Endodermal cell (in vitro differentiated cells): ENCODE data around the gene CRYBA4. TPM values are rescaled to one million over a fixed set of nuclear protein-coding genes. Genes with fewer than 3 reads are reported as not detected.

Experiments
- DNase-seq: peaks from one replicate; pipeline ENCODE4 v3.0.0-alpha.2; 2017
- H3K27ac ChIP-seq: 2 replicates; pipeline ENCODE4 v1.5.1; 2013; ENCODE audit warnings: mild to moderate bottlenecking, low read depth, low read length, moderate library complexity
- H3K27me3 ChIP-seq: 2 replicates; pipeline ENCODE4 v1.6.1; 2013; ENCODE audit warnings: mild to moderate bottlenecking, low read length, moderate library complexity; ENCODE audit not compliant: insufficient read depth, control insufficient read depth, poor library complexity, severe bottlenecking
- H3K36me3 ChIP-seq: 2 replicates; pipeline ENCODE4 v1.7.0; 2013; ENCODE audit warnings: mild to moderate bottlenecking, low read length, moderate library complexity; ENCODE audit not compliant: control insufficient read depth, insufficient read depth
- H3K4me1 ChIP-seq: one replicate; pipeline ENCODE4 v1.7.0; 2013; ENCODE audit warnings: low read length; ENCODE audit not compliant: control insufficient read depth, insufficient read depth
- H3K4me3 ChIP-seq: 2 replicates; pipeline ENCODE4 v1.5.1; 2013; ENCODE audit warnings: mild to moderate bottlenecking, low read length, moderate library complexity
- H3K9ac ChIP-seq: 2 replicates; pipeline ENCODE4 v1.6.1; 2013; ENCODE audit warnings: mild to moderate bottlenecking, low read length, moderate library complexity; ENCODE audit not compliant: poor library complexity, severe bottlenecking; ENCODE audit errors: extremely low read depth
- H3K9me3 ChIP-seq: 2 replicates; pipeline ENCODE4 v1.6.1; 2013; ENCODE audit warnings: mild to moderate bottlenecking, low read length, moderate library complexity; ENCODE audit not compliant: control insufficient read depth
- H3K27ac Mint-ChIP-seq: 2 replicates; pipeline ENCODE4 v1.8.0; 2020; ENCODE audit warnings: mixed read lengths
- H3K27me3 Mint-ChIP-seq: 2 replicates; pipeline ENCODE4 v1.8.0; 2021; ENCODE audit warnings: mild to moderate bottlenecking, mixed read lengths; ENCODE audit not compliant: insufficient read depth
- H3K36me3 Mint-ChIP-seq: 2 replicates; pipeline ENCODE4 v1.8.0; 2020; ENCODE audit warnings: low read depth, mixed read lengths
- H3K4me1 Mint-ChIP-seq: 2 replicates; pipeline ENCODE4 v1.8.0; 2020; ENCODE audit warnings: mixed read lengths
- H3K4me3 Mint-ChIP-seq: 2 replicates; pipeline ENCODE4 v1.8.0; 2020; ENCODE audit warnings: mild to moderate bottlenecking, moderate library complexity, mixed read lengths
- H3K9me3 Mint-ChIP-seq: 2 replicates; pipeline ENCODE4 v1.8.0; 2020; ENCODE audit warnings: mild to moderate bottlenecking, mixed read lengths
- WGBS, 2 experiments: methylation state at CpG; one replicate each; pipeline versions ENCODE4 v1.1.5 to v1.1.7; 2013; ENCODE audit warnings: missing lambda C conversion rate in 2 of 2, mixed read lengths in 1 of 2; ENCODE audit not compliant: insufficient coverage in 1 of 2, insufficient read length in 1 of 2; 5-methylcytosine and 5-hydroxymethylcytosine counted together
- total RNA-seq, 2 donors: library from RNA; stranded (reverse); fragmentation: NEBNext Ultra II Directional in 1 of 2; extraction: Animal tissue kit (Norgen Biotek cat#: 25700) in 1 of 2; gene quantifications; 2 replicates in 1 of 2; 3 replicates in 1 of 2; pipeline ENCODE4 v1.2.1, GENCODE V29; 2021
- TF ChIP-seq, protein P1 (sequence below): fragments of 200-600 bp; sonication (generic); conservative IDR thresholded peaks from 2 replicates; pipeline ENCODE4 v1.5.0; 2021; ENCODE audit warnings: antibody characterized with exemption, mild to moderate bottlenecking

The CRYBA4 gene
- total RNA-seq, 2 donors from 2014 or later, result not detected

DNA sequence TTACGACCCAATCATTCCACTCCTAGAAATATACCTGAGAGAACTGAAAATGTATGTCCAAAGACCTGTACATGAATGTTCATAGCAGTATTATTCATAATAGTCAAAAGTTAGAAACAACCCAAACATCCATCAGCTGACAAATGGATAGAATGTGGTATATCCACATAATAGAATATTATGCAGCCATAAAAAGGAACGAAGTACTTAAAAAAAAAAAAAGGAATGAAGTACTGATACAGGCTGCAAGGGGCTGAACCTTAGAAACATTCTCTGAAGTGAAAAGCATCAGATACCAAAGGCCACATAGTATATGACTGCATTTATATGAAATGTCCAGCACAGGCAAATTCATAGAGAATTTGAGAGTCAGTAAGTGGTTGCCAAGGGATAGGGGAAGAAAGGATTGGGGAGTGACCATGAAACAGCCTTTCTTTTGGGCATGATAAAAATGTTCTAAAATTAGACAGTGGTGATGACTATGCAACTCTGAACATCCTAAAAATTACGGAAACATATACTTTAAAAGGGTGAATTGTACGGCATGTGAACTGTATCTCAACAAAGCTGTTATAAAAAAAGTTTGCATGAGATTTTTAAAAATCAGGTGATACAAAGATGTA lies 33.7 kb upstream of the CRYBA4 start:
- no peaks in the 10 kb centered on the region for H3K4me1 ChIP-seq
- H3K27ac ChIP-seq, result no peak overlapping the region
- peak overlapping the region; percentile 91 for H3K4me3 ChIP-seq
- no peaks in the 10 kb centered on the region for H3K27me3 Mint-ChIP-seq
- H3K36me3 ChIP-seq, result no peaks in the 10 kb centered on the region
- peaks cover 20% of the 10 kb centered on the region for H3K36me3 Mint-ChIP-seq
- WGBS, 2 experiments, result 94 to 95% methylated on average over 2 to 4 of the region's 4 CpGs
- no peak overlapping the region for H3K27ac Mint-ChIP-seq
- no peaks in the 10 kb centered on the region for H3K27me3 ChIP-seq
- peak overlapping the region; percentile 87 for H3K4me3 Mint-ChIP-seq
- TF ChIP-seq, protein P1, sequence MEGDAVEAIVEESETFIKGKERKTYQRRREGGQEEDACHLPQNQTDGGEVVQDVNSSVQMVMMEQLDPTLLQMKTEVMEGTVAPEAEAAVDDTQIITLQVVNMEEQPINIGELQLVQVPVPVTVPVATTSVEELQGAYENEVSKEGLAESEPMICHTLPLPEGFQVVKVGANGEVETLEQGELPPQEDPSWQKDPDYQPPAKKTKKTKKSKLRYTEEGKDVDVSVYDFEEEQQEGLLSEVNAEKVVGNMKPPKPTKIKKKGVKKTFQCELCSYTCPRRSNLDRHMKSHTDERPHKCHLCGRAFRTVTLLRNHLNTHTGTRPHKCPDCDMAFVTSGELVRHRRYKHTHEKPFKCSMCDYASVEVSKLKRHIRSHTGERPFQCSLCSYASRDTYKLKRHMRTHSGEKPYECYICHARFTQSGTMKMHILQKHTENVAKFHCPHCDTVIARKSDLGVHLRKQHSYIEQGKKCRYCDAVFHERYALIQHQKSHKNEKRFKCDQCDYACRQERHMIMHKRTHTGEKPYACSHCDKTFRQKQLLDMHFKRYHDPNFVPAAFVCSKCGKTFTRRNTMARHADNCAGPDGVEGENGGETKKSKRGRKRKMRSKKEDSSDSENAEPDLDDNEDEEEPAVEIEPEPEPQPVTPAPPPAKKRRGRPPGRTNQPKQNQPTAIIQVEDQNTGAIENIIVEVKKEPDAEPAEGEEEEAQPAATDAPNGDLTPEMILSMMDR, result no peak
- peaks cover 21% of the 10 kb centered on the region for H3K4me1 Mint-ChIP-seq
- peaks cover 5% of the 10 kb centered on the region for H3K9me3 ChIP-seq
- H3K9ac ChIP-seq, result no peak overlapping the region
- no peak for DNase-seq
- H3K9me3 Mint-ChIP-seq, result no peaks in the 10 kb centered on the region

DNA sequence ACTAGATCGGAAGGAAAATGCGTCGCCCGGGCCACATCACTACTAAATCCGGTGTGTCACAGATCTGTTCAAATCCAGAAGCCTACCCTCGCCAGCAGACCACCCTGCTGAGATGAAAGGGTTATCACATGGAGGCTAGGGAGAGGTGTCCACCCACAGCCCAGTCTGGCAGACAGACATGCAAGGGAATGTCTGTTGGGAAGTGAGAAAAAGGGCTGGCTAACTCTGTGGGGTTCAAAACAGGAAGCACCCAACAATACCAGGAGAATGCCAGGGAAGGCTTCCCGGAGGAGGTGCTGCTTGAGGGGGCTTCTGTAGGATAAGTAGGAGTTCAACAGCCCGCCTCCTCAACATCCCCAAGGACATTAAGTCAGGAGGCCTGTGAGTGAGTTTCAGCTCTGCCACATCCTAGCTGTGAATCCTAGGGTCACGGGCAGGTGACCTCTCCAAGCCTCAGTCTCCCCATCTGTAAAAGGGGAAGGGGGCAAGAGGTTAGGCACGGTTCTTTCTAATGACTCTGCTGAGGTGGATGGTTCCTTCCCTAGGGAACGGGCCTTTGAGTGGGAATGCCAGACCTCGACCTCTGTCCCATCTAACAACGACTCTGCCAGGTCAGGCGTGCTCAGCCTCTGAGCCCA lies 32.9 kb upstream of the CRYBA4 start:
- Mint-ChIP-seq H3K27ac (peak overlapping the region; percentile 83), H3K4me1 (peaks cover 22% of the 10 kb centered on the region), H3K27me3 (no peaks in the 10 kb centered on the region), H3K36me3 (peaks cover 20% of the 10 kb centered on the region), H3K9me3 (no peaks in the 10 kb centered on the region), H3K4me3 (peak overlapping the region; percentile 87)
- Histone ChIP-seq H3K4me3 (peak overlapping the region; percentile 91), H3K27me3 (no peaks in the 10 kb centered on the region), H3K9ac (peak overlapping the region; percentile 77), H3K36me3 (no peaks in the 10 kb centered on the region), H3K27ac (no peak overlapping the region), H3K4me1 (no peaks in the 10 kb centered on the region), H3K9me3 (peaks cover 5% of the 10 kb centered on the region)
- 59 to 66% methylated on average over 9 to 14 of the region's 14 CpGs for whole genome bisulfite sequencing, 2 experiments
- DNase-seq, result no peak
- TF ChIP-seq, protein P1, result no peak

DNA sequence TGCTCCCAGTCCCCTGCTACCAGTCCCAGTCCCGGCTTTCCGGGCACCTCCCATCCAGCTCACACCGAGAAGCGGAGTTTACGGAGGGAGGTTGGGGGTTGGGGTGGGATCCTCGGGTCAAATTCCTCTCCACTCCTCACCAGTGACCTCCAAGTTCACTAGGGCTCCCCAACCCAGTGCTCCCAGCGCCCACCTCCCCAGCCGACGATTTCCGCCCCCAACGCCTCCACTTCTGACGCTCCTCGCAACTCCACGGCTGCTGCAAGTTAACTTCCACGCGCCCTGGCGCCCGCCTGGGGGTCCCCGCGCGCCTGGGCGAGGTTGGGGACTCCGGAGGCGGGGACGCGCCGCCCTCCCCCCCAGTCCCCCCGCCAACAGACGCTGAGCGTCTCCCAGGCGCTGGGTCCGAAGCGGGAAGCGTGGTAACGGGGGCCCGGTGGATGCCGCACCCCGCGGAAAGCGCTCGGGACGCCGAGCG lies 32.4 kb upstream of the CRYBA4 start:
- peak; percentile 82 for DNase-seq
- TF ChIP-seq, protein P1, result no peak
- H3K36me3 ChIP-seq, result no peaks in the 10 kb centered on the region
- H3K4me3 Mint-ChIP-seq, result peak overlapping the region; percentile 87
- no peaks in the 10 kb centered on the region for H3K27me3 ChIP-seq
- H3K27ac Mint-ChIP-seq, result peak overlapping the region; percentile 83
- H3K36me3 Mint-ChIP-seq, result peaks cover 15% of the 10 kb centered on the region
- H3K27me3 Mint-ChIP-seq, result no peaks in the 10 kb centered on the region
- H3K9me3 Mint-ChIP-seq, result no peaks in the 10 kb centered on the region
- peak overlapping the region; percentile 77 for H3K9ac ChIP-seq
- H3K27ac ChIP-seq, result no peak overlapping the region
- peaks cover 5% of the 10 kb centered on the region for H3K9me3 ChIP-seq
- peaks cover 27% of the 10 kb centered on the region for H3K4me1 Mint-ChIP-seq
- 0 to 1% methylated on average over 11 to 43 of the region's 44 CpGs for WGBS, 2 experiments
- peak overlapping the region; percentile 91 for H3K4me3 ChIP-seq
- H3K4me1 ChIP-seq, result no peaks in the 10 kb centered on the region
